HepG2 (cell line): ENCODE measurements around the gene OARD1. TPM values are rescaled to one million over a fixed set of nuclear protein-coding genes. Genes with fewer than 3 reads are reported as not detected.

Experiments used
- ATAC-seq: fragments of 200-7000 bp; cut with Tn5 transposase; 3 replicates; pipeline ENCODE4 v1.9.1; 2020; ENCODE audit warnings: mild to moderate bottlenecking, moderate library complexity
- BruUV-seq: library from RNA; stranded (reverse); fragments of 400-500 nt; replicated peaks from 2 replicates; lab custom pipeline; 2021; lab: Mats Ljungman, UMichigan
- CTCF ChIA-PET: fragments of 300-600 bp; formaldehyde crosslinking; extraction: SDS; loops from one replicate; lab custom pipeline; 2021; ENCODE audit warnings: low total read pairs, inconsistent platforms, low intra/inter-chr PET ratio; lab: Yijun Ruan, JAX
- POLR2A ChIA-PET: fragments of 350-600 bp; sonication (Branson Sonifier 250); formaldehyde crosslinking; loops from one replicate; lab custom pipeline; 2020; ENCODE audit warnings: antibody characterized with exemption, inconsistent platforms; lab: Yijun Ruan, JAX
- DNase-seq: peaks from one replicate; pipeline ENCODE4 v3.0.0-alpha.2; 2015; ENCODE audit warnings: low spot score
- FAIRE-seq: peaks from 3 replicates; lab custom pipeline; 2011; peaks lifted over from hg19 to GRCh38; lab: Jason Lieb, UNC
- H2AFZ ChIP-seq: one replicate; pipeline ENCODE4 v1.6.1; 2011; ENCODE audit warnings: low read length, inconsistent platforms
- H3K27ac ChIP-seq: fragments of 300-600 bp; 3 replicates; pipeline ENCODE4 v1.8.0; 2011; ENCODE audit warnings: mixed run types, mild to moderate bottlenecking, mixed read lengths, low read length, inconsistent platforms; ENCODE audit not compliant: insufficient read depth; ENCODE audit errors: extremely low read length
- H3K27me3 ChIP-seq, 2 experiments: fragments of 200-600 bp in 1 of 2; 2 replicates in 1 of 2; 3 replicates in 1 of 2; pipeline versions ENCODE4 v1.6.0 to v1.8.0; 2011; ENCODE audit warnings: low read length in 2 of 2, mild to moderate bottlenecking in 2 of 2, moderate library complexity in 2 of 2, inconsistent platforms in 1 of 2; ENCODE audit not compliant: insufficient read depth in 2 of 2, control insufficient read depth in 1 of 2
- H3K36me3 ChIP-seq, 2 experiments: fragments of 200-600 bp in 1 of 2; replicated peaks in 1 of 2; 2 replicates in 1 of 2; 3 replicates in 1 of 2; pipeline versions ENCODE4 v1.5.1 to v1.8.0; 2011; ENCODE audit warnings: low read length in 2 of 2, inconsistent platforms in 1 of 2; ENCODE audit not compliant: insufficient read depth in 2 of 2, control insufficient read depth in 1 of 2
- H3K4me1 ChIP-seq: 2 replicates; pipeline ENCODE4 v1.5.1; 2012; ENCODE audit warnings: low read length, inconsistent platforms; ENCODE audit not compliant: insufficient read depth
- H3K4me2 ChIP-seq: 2 replicates; pipeline ENCODE4 v1.6.0; 2011; ENCODE audit warnings: low read depth, low read length, inconsistent platforms
- H3K4me3 ChIP-seq, 3 experiments: fragments of 200-600 bp in 1 of 3; sonication (generic), shearing (Covaris generic) in 1 of 3; replicated peaks in 1 of 3; 2 replicates each; pipeline ENCODE4 v1.5.1; 2011 to 2016; ENCODE audit warnings: low read length in 3 of 3, inconsistent platforms in 2 of 3, low read depth in 2 of 3, mild to moderate bottlenecking in 2 of 3, control low read depth in 1 of 3, mixed read lengths in 1 of 3; ENCODE audit not compliant: insufficient read depth in 1 of 3
- H3K79me2 ChIP-seq: one replicate; pipeline ENCODE4 v1.6.1; 2011; ENCODE audit warnings: low read length, inconsistent platforms; ENCODE audit not compliant: insufficient read depth
- H3K9ac ChIP-seq: 2 replicates; pipeline ENCODE4 v1.6.0; 2011; ENCODE audit warnings: mild to moderate bottlenecking, low read depth, low read length, inconsistent platforms; ENCODE audit not compliant: insufficient read depth
- H3K9me3 ChIP-seq: 2 replicates; pipeline ENCODE4 v1.5.1; 2012; ENCODE audit warnings: mild to moderate bottlenecking, low read length
- H4K20me1 ChIP-seq: 2 replicates; pipeline ENCODE4 v1.6.0; 2011; ENCODE audit warnings: inconsistent platforms, mild to moderate bottlenecking, low read length, moderate library complexity; ENCODE audit not compliant: insufficient read depth
- ARNT ChIP-seq: fragments of 450-650 bp; IDR thresholded peaks from 2 replicates; pipeline ENCODE4 v1.6.1; 2017
- CBX5 ChIP-seq: sonication (generic); formaldehyde crosslinking; IDR thresholded peaks from 2 replicates; pipeline ENCODE4 v1.4.0; 2020; ENCODE audit warnings: missing genetic modification reagents, borderline replicate concordance
- CREM ChIP-seq, 2 experiments: sonication (generic) in 1 of 2; formaldehyde crosslinking in 1 of 2; IDR thresholded peaks; 2 replicates each; pipeline versions ENCODE4 v1.4.0 to v1.6.1; 2016 to 2020; ENCODE audit warnings: antibody characterized with exemption in 1 of 2, mild to moderate bottlenecking in 1 of 2, missing genetic modification reagents in 1 of 2
- CSRNP2 ChIP-seq: sonication (generic); formaldehyde crosslinking; conservative IDR thresholded peaks from 2 replicates; pipeline ENCODE4 v1.8.0; 2022; ENCODE audit warnings: low read depth, missing genetic modification reagents
- GTF2F1 ChIP-seq: fragments of 150-350 bp; IDR thresholded peaks from 2 replicates; pipeline ENCODE4 v1.6.1; 2014; ENCODE audit warnings: low read length
- HDAC1 ChIP-seq: sonication (generic); formaldehyde crosslinking; IDR thresholded peaks from 2 replicates; pipeline ENCODE4 v1.5.1; 2020; ENCODE audit warnings: mild to moderate bottlenecking, missing genetic modification reagents
- HMG20B ChIP-seq: conservative IDR thresholded peaks from 2 replicates; pipeline ENCODE4 v1.6.1; 2016; ENCODE audit warnings: missing genetic modification reagents, missing compliant biosample characterization
- KDM4B ChIP-seq: sonication (generic); formaldehyde crosslinking; IDR thresholded peaks from 2 replicates; pipeline ENCODE4 v1.4.0; 2020; ENCODE audit warnings: missing genetic modification reagents
- MED1 ChIP-seq: sonication (generic); formaldehyde crosslinking; IDR thresholded peaks from 2 replicates; pipeline ENCODE4 v1.4.0; 2020; ENCODE audit warnings: missing genetic modification reagents
- NR2F6 ChIP-seq, 2 experiments: IDR thresholded peaks; 2 replicates each; pipeline ENCODE4 v1.6.1; 2016; ENCODE audit warnings: antibody characterized with exemption in 1 of 2, mild to moderate bottlenecking in 1 of 2
- RARA ChIP-seq: IDR thresholded peaks from 2 replicates; pipeline ENCODE4 v1.6.1; 2016; ENCODE audit warnings: missing genetic modification reagents, missing compliant biosample characterization
- RFX3 ChIP-seq: IDR thresholded peaks from 2 replicates; pipeline ENCODE4 v1.6.1; 2016; ENCODE audit warnings: missing biosample characterization, missing genetic modification reagents
- RXRB ChIP-seq: IDR thresholded peaks from 2 replicates; pipeline ENCODE4 v1.6.1; 2016; ENCODE audit warnings: borderline replicate concordance, missing genetic modification reagents, missing compliant biosample characterization
- SP5 ChIP-seq: IDR thresholded peaks from 2 replicates; pipeline ENCODE4 v1.6.1; 2016; ENCODE audit warnings: low read depth, borderline replicate concordance
- ZBTB1 ChIP-seq: sonication (generic); formaldehyde crosslinking; IDR thresholded peaks from 2 replicates; pipeline ENCODE4 v1.4.0; 2020; ENCODE audit warnings: missing genetic modification reagents, borderline replicate concordance
- ZBTB34 ChIP-seq: sonication (generic); formaldehyde crosslinking; IDR thresholded peaks from 2 replicates; pipeline ENCODE4 v1.8.0; 2022; ENCODE audit warnings: mild to moderate bottlenecking, missing genetic modification reagents
- ZBTB42 ChIP-seq: sonication (generic); formaldehyde crosslinking; IDR thresholded peaks from 2 replicates; pipeline ENCODE4 v1.5.0; 2020; ENCODE audit warnings: mild to moderate bottlenecking, missing genetic modification reagents
- ZNF329 ChIP-seq: sonication (generic); formaldehyde crosslinking; IDR thresholded peaks from 2 replicates; pipeline ENCODE4 v1.9.0; 2021; ENCODE audit warnings: low read depth, mild to moderate bottlenecking, missing genetic modification reagents
- ZNF546 ChIP-seq: sonication (generic); formaldehyde crosslinking; conservative IDR thresholded peaks from 2 replicates; pipeline ENCODE4 v1.8.1; 2023; ENCODE audit warnings: mild to moderate bottlenecking, missing genetic modification reagents
- ZNF556 ChIP-seq: sonication (generic); formaldehyde crosslinking; IDR thresholded peaks from 2 replicates; pipeline ENCODE4 v1.4.0; 2020; ENCODE audit warnings: mild to moderate bottlenecking, missing genetic modification reagents, borderline replicate concordance
- ZNF564 ChIP-seq: sonication (generic); formaldehyde crosslinking; IDR thresholded peaks from 2 replicates; pipeline ENCODE4 v1.8.1; 2023; ENCODE audit warnings: mild to moderate bottlenecking, missing genetic modification reagents
- ZNF607 ChIP-seq: sonication (generic); formaldehyde crosslinking; IDR thresholded peaks from 2 replicates; pipeline ENCODE4 v1.5.1; 2020; ENCODE audit warnings: missing genetic modification reagents, mild to moderate bottlenecking, borderline replicate concordance
- ZNF615 ChIP-seq: sonication (generic); formaldehyde crosslinking; IDR thresholded peaks from 2 replicates; pipeline ENCODE4 v1.5.0; 2020; ENCODE audit warnings: mild to moderate bottlenecking, missing genetic modification reagents, borderline replicate concordance
- ZNF7 ChIP-seq: IDR thresholded peaks from 2 replicates; pipeline ENCODE4 v1.6.1; 2016; ENCODE audit warnings: missing biosample characterization, missing genetic modification reagents
- ZNF709 ChIP-seq: sonication (generic); formaldehyde crosslinking; IDR thresholded peaks from 2 replicates; pipeline ENCODE4 v1.5.0; 2020; ENCODE audit warnings: mild to moderate bottlenecking, missing genetic modification reagents
- ZNF766 ChIP-seq: sonication (generic); formaldehyde crosslinking; IDR thresholded peaks from 2 replicates; pipeline ENCODE4 v1.5.0; 2020; ENCODE audit warnings: missing genetic modification reagents, borderline replicate concordance
- WGBS: methylation state at CpG from one replicate; pipeline ENCODE4 v1.1.6; 2017; ENCODE audit warnings: low lambda C conversion rate; 5-methylcytosine and 5-hydroxymethylcytosine counted together
- in situ Hi-C: cut with HindIII; loops from 2 replicates; pipeline ENCODE4 v1.10.0; 2017; ENCODE audit warnings: low pct_unique_long_range_greater_than_20kb; ENCODE audit not compliant: extremely low pct_ligation_motif_present
- intact Hi-C: fragments of 100-400 bp; cut with micrococcal nuclease; formaldehyde crosslinking; loops from one replicate; pipeline ENCODE4 v1.10.0; 2022; ENCODE audit not compliant: unreplicated experiment
- polyA plus RNA-seq, 8 experiments: library from polyadenylated mRNA; depleted of rRNA in 3 of 8; stranded (reverse) in 7 of 8; unstranded in 1 of 8; fragments of >200 nt; fragmentation: Illumina TruSeq in 4 of 8; extraction: Trizol in 4 of 8; gene quantifications; 2 replicates each; pipeline versions ENCODE4 v1.2.1 to v1.2.3, GENCODE V29; 2011 to 2016; ENCODE audit warnings: low read depth in 4 of 8, missing spikeins in 1 of 8, mixed read lengths in 1 of 8; ENCODE audit not compliant: insufficient read depth in 1 of 8
- total RNA-seq, 5 experiments: library from RNA; depleted of rRNA; stranded (reverse); fragments of >200 nt; fragmentation: Illumina TruSeq; extraction: Trizol; gene quantifications; 2 replicates each; pipeline ENCODE4 v1.2.3, GENCODE V29; 2016; ENCODE audit warnings: low read depth in 1 of 5

OARD1 gene
- total and polyA plus RNA-seq, 2 of the 13 experiments (the other 11 are each of a cell fraction or from before 2014, with no cell fraction given): 18.4 to 49.0 TPM

- TF ChIP-seq HMG20B (CRISPR knock-in tag) (no peak), CSRNP2 (CRISPR knock-in tag) (no peak), ARNT (no peak), CBX5 (CRISPR knock-in tag) (no peak), RARA (CRISPR knock-in tag) (no peak), KDM4B (CRISPR knock-in tag) (no peak), NR2F6 (IDR thresholded peaks at IDR 0.05) (no peak), NR2F6 (CRISPR knock-in tag; IDR thresholded peaks at IDR 0.05) (no peak), GTF2F1 (no peak), RFX3 (no peak)
Observed at GRCh38 chr6:41059556-41059955, 12.6 kb downstream of the OARD1 start (continued).

- H3K36me3 ChIP-seq: peaks cover 6 to 7% of the 10 kb centered on the region in 2 experiments; a peak in 4 of 5 replicates
- no peak overlapping the region for H3K9ac ChIP-seq
- H3K79me2 ChIP-seq: no peaks in the 10 kb centered on the region
- ChIA-PET CTCF (no interaction called here), POLR2A (interaction anchor here (0.9 to 2.5 kb wide), 3 partner anchors 12 to 19 kb away, joined by 4 to 10 read pairs (median 5); partner anchors contain the start of genes NFYA, OARD1 and UNC5CL)
- FAIRE-seq (no peak), ATAC-seq (no peak), DNase-seq (no peak)
- no peaks in the 10 kb centered on the region for H3K27me3 ChIP-seq
- BruUV-seq: no TSS peak
- 95% methylated on average over 2 of the region's 2 CpGs for WGBS
- in situ Hi-C loops: loop anchor here (10.0 kb wide), 1 partner anchor 526 kb away; no protein-coding TSS in a partner anchor
- H3K27ac ChIP-seq: no peak overlapping the region
- no peaks in the 10 kb centered on the region for H3K9me3 ChIP-seq
- no peak overlapping the region for H2AFZ ChIP-seq
- intact Hi-C loops: no loop called here
- H3K4me1 ChIP-seq: peaks cover 73% of the 10 kb centered on the region
- no peak overlapping the region for H3K4me2 ChIP-seq
- no peak overlapping the region for H3K4me3 ChIP-seq
- H4K20me1 ChIP-seq: no peaks in the 10 kb centered on the region
- TF ChIP-seq ZNF7 (CRISPR knock-in tag) (no peak), ZNF546 (CRISPR knock-in tag) (no peak), ZNF556 (CRISPR knock-in tag) (no peak), ZBTB1 (CRISPR knock-in tag) (no peak), HDAC1 (CRISPR knock-in tag) (no peak), ZBTB42 (CRISPR knock-in tag) (no peak), ZBTB34 (CRISPR knock-in tag) (no peak), SP5 (no peak), MED1 (no peak), ZNF709 (CRISPR knock-in tag) (no peak), ZNF607 (CRISPR knock-in tag) (no peak), CREM (IDR thresholded peaks at IDR 0.05) (no peak), CREM (CRISPR knock-in tag; IDR thresholded peaks at IDR 0.05) (no peak), ZNF766 (no peak), ZNF564 (CRISPR knock-in tag) (no peak), RXRB (no peak), ZNF615 (CRISPR knock-in tag) (no peak), ZNF329 (CRISPR knock-in tag) (no peak)
Observed at GRCh38 chr6:41058783-41059181, 13.4 kb downstream of the OARD1 start.
